ENCODE measurements around the gene DNASE1L2. TPM values are rescaled to one million over a fixed set of nuclear protein-coding genes. Genes with fewer than 3 reads are reported as not detected.

The DNASE1L2 gene
- total RNA-seq, 2 experiments from 2014 or later: 6.6 to 9.8 TPM

- Histone ChIP-seq H3K27ac (ENCODE audit: low read depth, low read length, poor library complexity, severe bottlenecking) (peak overlapping the region; percentile 68), H4K20me1 (ENCODE audit: insufficient read depth, low read length) (no peaks in the 10 kb centered on the region), H3K9me3 (ENCODE audit: low read length) (no peaks in the 10 kb centered on the region), H3K9me2 (ENCODE audit: insufficient read depth, low read length) (no peaks in the 10 kb centered on the region), H3K36me3 (ENCODE audit: insufficient read depth, low read length) (peaks cover 76% of the 10 kb centered on the region), H2AFZ (ENCODE audit: low read length) (no peak overlapping the region), H3K4me1 (ENCODE audit: insufficient read depth, low read length, poor library complexity, severe bottlenecking) (peaks cover 17% of the 10 kb centered on the region), H3K4me3 (ENCODE audit: low read depth, low read length, poor library complexity, severe bottlenecking) (no peak overlapping the region), H3K4me2 (ENCODE audit: low read length) (no peak overlapping the region), H3K79me2 (ENCODE audit: insufficient read depth, low read depth, low read length) (peaks cover 23% of the 10 kb centered on the region)
- ChIA-PET POLR2A (interaction anchor here (0.5 to 1.7 kb wide), 2 partner anchors 11 to 231 kb away, joined by 5 to 6 read pairs; no protein-coding TSS in a partner anchor), CTCF (ENCODE audit: unreplicated experiment) (no interaction called here)
- no peak for DNase-seq (ENCODE audit: low spot score)
- TF ChIP-seq, protein P1, sequence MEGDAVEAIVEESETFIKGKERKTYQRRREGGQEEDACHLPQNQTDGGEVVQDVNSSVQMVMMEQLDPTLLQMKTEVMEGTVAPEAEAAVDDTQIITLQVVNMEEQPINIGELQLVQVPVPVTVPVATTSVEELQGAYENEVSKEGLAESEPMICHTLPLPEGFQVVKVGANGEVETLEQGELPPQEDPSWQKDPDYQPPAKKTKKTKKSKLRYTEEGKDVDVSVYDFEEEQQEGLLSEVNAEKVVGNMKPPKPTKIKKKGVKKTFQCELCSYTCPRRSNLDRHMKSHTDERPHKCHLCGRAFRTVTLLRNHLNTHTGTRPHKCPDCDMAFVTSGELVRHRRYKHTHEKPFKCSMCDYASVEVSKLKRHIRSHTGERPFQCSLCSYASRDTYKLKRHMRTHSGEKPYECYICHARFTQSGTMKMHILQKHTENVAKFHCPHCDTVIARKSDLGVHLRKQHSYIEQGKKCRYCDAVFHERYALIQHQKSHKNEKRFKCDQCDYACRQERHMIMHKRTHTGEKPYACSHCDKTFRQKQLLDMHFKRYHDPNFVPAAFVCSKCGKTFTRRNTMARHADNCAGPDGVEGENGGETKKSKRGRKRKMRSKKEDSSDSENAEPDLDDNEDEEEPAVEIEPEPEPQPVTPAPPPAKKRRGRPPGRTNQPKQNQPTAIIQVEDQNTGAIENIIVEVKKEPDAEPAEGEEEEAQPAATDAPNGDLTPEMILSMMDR (conservative IDR thresholded peaks at IDR 0.05; ENCODE audit: low read length): no peak
- TF ChIP-seq EZH2phosphoT487 (IDR thresholded peaks at IDR 0.05; ENCODE audit: borderline replicate concordance, low read depth, low read length): no peak
- BruUV-seq (replicated peaks): no TSS peak
- intact Hi-C loops (cut with micrococcal nuclease; ENCODE audit: unreplicated experiment): no loop called here
These were observed 16.5 kb downstream of the DNASE1L2 start for GRCh38 chr16:2252806-2253148.

- H3K36me3 ChIP-seq (ENCODE audit: insufficient read depth, low read length): peaks cover 81% of the 10 kb centered on the region
- peaks cover 28% of the 10 kb centered on the region for H3K79me2 ChIP-seq (ENCODE audit: insufficient read depth, low read depth, low read length)
- H4K20me1 ChIP-seq (ENCODE audit: insufficient read depth, low read length): 0 out of 2 replicates have a peak, but pooled peaks cover 3% of the 10 kb centered on the region
- no peaks in the 10 kb centered on the region for H3K9me2 ChIP-seq (ENCODE audit: insufficient read depth, low read length)
- peaks cover 17% of the 10 kb centered on the region for H3K4me1 ChIP-seq (ENCODE audit: insufficient read depth, low read length, poor library complexity, severe bottlenecking)
- DNase-seq (ENCODE audit: low spot score): no peak
- H3K27ac ChIP-seq (ENCODE audit: low read depth, low read length, poor library complexity, severe bottlenecking): no peak overlapping the region
- TSS peak; percentile 63 for BruUV-seq (replicated peaks)
- TF ChIP-seq, protein P1 (conservative IDR thresholded peaks at IDR 0.05; ENCODE audit: low read length): no peak
- no peak for TF ChIP-seq EZH2phosphoT487 (IDR thresholded peaks at IDR 0.05; ENCODE audit: borderline replicate concordance, low read depth, low read length)
- no peaks in the 10 kb centered on the region for H3K9me3 ChIP-seq (ENCODE audit: low read length)
- POLR2A ChIA-PET: interaction anchor here (0.5 kb wide), 1 partner anchor 231 kb away, joined by 5 read pairs; no protein-coding TSS in a partner anchor
- H3K4me2 ChIP-seq (ENCODE audit: low read length): no peak overlapping the region
- H2AFZ ChIP-seq (ENCODE audit: low read length): no peak overlapping the region
- intact Hi-C loops (cut with micrococcal nuclease; ENCODE audit: unreplicated experiment): no loop called here
- H3K4me3 ChIP-seq (ENCODE audit: low read depth, low read length, poor library complexity, severe bottlenecking): no peak overlapping the region
- CTCF ChIA-PET (ENCODE audit: unreplicated experiment): no interaction called here
These were observed 17.0 kb downstream of the DNASE1L2 start for GRCh38 chr16:2253293-2253692.

- H3K36me3 ChIP-seq (ENCODE audit: insufficient read depth, low read length): peaks cover 98% of the 10 kb centered on the region
- POLR2A ChIA-PET: no interaction called here
- 0 out of 2 replicates have a peak, but pooled peaks cover 6% of the 10 kb centered on the region for H4K20me1 ChIP-seq (ENCODE audit: insufficient read depth, low read length)
These were observed 20.4 kb downstream of the DNASE1L2 start for GRCh38 chr16:2256531-2257140.

More at GRCh38 chr16:2256531-2257140, 20.4 kb downstream of the DNASE1L2 start:
- Histone ChIP-seq H3K9me3 (ENCODE audit: low read length) (no peaks in the 10 kb centered on the region), H3K4me3 (ENCODE audit: low read depth, low read length, poor library complexity, severe bottlenecking) (no peak overlapping the region), H3K27ac (ENCODE audit: low read depth, low read length, poor library complexity, severe bottlenecking) (no peak overlapping the region), H2AFZ (ENCODE audit: low read length) (no peak overlapping the region), H3K4me1 (ENCODE audit: insufficient read depth, low read length, poor library complexity, severe bottlenecking) (peaks cover 8% of the 10 kb centered on the region), H3K79me2 (ENCODE audit: insufficient read depth, low read depth, low read length) (peaks cover 23% of the 10 kb centered on the region; the same call in 1 of the 2 replicates), H3K4me2 (ENCODE audit: low read length) (no peak overlapping the region), H3K9me2 (ENCODE audit: insufficient read depth, low read length) (no peaks in the 10 kb centered on the region)
- DNase-seq (ENCODE audit: low spot score): no peak
- no TSS peak for BruUV-seq (replicated peaks)
- intact Hi-C loops (cut with micrococcal nuclease; ENCODE audit: unreplicated experiment): no loop called here
- no peak for TF ChIP-seq EZH2phosphoT487 (IDR thresholded peaks at IDR 0.05; ENCODE audit: borderline replicate concordance, low read depth, low read length)
- TF ChIP-seq, protein P1 (conservative IDR thresholded peaks at IDR 0.05; ENCODE audit: low read length): no peak
- CTCF ChIA-PET (ENCODE audit: unreplicated experiment): no interaction called here

Measured in OCI-LY7 (cell line).